HG03095 (cell line): ENCODE measurements around the gene AREG.
A peak's percentile ranks its signal among the peaks of the same experiment; 100 is the strongest.
"Not testable (repeated sequence)": the region's sequence is repeated elsewhere in the genome, so short reads cannot be mapped to it uniquely, and the experiment has no call there.

Experiments
- ATAC-seq: cut with Tn5 transposase; IDR thresholded peaks from one replicate; pipeline ENCODE4 v1.9.1; 2021; ENCODE audit warnings: moderate library complexity; ENCODE audit not compliant: unreplicated experiment

Gene AREG

GRCh38 chr4:74444891-74445642, at the start of gene AREG:
Gene AREG (plus strand): TSS chr4:74445136. CDS start chr4:74445346, 210 bp downstream.
- peak; percentile 88 for ATAC-seq

- no peak for ATAC-seq
Measured at GRCh38 chr4:74395633-74396032, 49.3 kb upstream of the AREG start.

- ATAC-seq: no peak
Measured at GRCh38 chr4:74397748-74398426, 47.0 kb upstream of the AREG start.

DNA sequence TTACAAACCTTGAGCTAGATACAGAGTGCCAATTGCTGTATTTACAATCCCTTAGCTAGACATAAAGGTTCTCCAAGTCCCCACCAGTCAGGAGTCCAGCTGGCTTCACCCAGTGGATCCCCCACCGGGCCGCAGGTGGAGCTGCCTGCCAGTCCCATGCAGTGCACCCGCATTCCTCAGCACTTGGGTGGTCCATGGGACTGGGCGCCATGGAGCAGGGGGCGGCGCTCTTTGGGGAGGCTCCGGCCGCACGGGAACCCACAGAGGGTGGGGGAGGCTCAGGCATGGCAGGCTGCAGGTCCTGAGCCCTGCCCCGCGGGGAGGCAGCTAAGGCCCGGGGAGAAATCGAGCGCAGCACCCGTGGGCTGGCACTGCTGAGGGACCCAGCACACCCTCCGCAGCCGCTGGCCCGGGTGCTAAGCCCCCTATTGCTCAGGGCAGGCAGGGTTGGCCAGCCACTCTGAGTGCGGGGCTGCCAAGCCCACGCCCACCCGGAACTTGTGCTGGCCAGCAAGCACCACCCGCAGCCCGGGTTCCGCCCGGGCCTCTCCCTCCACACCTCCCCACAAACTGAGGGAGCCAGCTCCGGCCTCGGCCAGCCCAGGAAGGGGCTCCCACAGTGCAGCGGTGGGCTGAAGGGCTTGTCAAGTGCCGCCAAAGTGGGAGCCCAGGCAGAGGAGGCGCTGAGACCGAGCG, 45.9 kb upstream of the AREG start:
- ATAC-seq: not testable (repeated sequence)

DNA sequence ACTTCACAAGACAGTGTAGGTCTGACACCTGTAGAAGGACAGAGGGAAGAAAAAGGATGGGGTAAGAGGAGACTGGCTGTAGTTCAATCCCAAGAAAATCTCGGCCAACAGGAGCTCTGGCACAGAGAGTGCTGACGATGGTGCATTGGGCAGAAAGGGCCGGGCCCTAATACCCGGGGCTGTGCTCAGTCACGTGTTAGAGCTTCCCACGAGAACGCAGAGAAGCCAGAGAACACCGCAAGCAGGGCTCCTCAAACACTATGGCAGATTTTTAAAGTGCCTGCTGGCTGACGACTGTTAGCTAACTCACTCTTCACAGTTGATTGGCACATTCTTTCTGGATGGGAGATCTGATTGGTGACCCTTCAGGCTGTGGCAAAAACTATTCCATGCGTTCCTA, 44.5 kb upstream of the AREG start:
- no peak for ATAC-seq

DNA sequence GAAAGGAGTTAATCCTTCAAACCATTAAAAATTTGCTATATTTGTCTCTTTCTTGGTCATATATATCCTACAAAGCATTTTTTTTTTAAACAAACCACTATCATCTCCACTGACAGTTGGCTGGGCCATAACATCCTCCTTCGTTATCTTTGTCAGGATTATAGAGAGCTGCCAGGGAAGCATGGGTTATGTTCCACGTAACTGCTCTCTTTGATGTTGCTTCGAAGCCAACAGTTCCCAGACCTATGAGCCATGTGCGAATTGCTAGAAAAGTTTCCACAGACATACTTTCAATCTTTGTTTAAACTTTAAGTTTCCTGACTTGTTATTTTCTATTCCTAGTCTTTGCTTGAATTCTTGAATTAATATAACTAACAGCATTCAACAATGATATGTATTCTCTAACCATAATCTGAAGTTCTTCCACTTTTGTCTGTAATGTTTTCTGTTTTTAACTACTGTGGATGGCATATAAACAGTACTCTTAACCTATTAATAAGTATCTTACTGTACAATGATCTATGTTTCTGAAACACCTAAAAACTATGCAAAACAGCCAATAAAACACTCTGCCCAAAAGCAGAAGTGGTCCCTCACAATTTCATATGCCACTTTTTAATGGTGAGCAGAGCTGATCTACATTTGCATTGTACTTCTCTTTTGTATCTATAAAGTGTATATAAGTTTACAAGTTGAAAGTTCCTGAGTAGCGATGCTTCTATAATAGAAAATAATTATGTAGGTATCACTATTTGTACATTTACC, 42.1 kb upstream of the AREG start:
- ATAC-seq: peak; percentile 93

DNA sequence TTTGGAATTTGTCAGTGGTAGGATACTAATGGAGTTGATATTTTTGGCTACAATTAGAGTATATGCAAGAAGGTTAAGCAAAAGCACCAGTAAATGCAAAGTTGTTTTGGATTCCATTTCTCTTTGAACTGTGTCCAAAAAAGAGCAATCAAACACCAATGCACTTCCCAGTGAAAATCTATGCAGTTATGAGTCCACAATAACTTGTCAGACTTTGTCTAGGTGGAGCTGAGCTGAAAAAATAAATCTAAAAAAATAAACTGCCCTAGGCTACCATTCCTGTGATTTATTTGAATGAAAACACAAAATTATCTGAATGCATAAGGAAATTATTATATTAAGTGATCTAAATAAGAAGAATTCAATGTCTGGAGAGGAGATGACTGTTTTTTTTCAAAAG, 37.0 kb upstream of the AREG start:
- ATAC-seq: no peak

- no peak for ATAC-seq
Measured at GRCh38 chr4:74408639-74409038, 36.3 kb upstream of the AREG start.

GRCh38 chr4:74410272-74410671, 34.7 kb upstream of the AREG start:
- no peak for ATAC-seq

GRCh38 chr4:74412225-74412624, 32.7 kb upstream of the AREG start:
- no peak for ATAC-seq

- ATAC-seq: no peak
Measured at GRCh38 chr4:74413265-74413664, 31.7 kb upstream of the AREG start.

GRCh38 chr4:74414149-74414809, 30.7 kb upstream of the AREG start:
- no peak for ATAC-seq

DNA sequence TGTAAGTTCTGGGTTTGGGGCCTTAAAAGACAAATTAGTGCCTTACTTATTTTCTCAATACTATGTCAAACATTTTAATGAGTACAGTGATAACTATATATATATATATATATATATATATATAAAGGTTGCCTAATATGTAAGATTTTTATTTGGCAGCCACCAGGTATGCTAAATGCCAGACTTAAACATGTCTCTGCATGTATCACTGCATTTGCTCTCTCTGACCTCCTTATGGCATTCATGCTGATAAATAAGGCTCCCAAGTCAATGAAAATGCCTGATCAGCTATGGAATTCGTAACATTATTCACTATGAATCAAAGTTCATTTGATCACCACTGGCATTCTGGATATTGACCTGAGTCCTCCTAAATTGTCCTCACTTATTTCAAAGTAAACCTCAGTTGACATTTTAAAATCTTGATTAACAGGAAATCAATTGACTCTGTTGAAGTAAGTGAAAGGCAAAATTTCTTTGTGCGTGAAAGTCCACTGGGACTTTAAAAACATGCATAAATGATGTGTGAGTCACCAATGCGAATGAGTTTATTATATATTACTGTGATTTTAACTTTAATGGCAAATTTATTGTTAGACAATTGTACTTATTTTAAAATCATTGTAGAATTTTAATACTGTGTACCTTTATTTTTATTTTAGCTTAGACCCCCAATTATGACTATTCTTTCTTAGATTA, 29.2 kb upstream of the AREG start:
- ATAC-seq: no peak

DNA sequence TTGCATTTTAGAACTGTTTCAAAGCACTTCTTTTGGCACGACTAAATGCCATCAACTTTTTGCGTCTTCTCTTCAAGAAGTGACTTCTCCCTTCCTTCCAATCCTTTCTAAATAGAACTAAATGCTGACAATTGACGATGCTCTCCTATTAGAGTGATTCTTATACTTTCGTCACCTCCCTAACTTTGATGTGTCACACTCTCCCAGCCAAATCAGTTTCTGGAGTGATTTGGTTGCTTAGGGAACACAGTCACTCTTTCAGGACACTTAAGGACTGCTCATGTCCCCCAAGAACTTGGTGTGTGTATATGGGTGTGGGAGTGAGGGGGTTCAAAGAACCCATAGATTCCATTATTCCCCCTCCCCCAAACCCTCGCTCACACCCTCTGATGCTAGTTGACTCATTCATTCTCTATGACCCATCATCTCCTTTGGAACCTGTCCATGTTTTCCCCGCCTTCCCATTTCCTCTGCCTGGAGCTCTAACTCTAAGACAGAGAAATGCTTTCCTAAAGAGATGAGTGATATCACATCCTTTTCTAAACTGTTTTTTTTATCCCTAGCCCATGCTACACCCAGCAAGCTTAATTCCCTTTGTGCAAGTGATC, 26.8 kb upstream of the AREG start:
- ATAC-seq: no peak

GRCh38 chr4:74420863-74421262, 24.1 kb upstream of the AREG start:
- ATAC-seq: no peak

- ATAC-seq: no peak
Measured at GRCh38 chr4:74423104-74423503, 21.8 kb upstream of the AREG start.

GRCh38 chr4:74424111-74424510, 20.8 kb upstream of the AREG start:
- no peak for ATAC-seq

- no peak for ATAC-seq
Measured at GRCh38 chr4:74426101-74426500, 18.8 kb upstream of the AREG start.

DNA sequence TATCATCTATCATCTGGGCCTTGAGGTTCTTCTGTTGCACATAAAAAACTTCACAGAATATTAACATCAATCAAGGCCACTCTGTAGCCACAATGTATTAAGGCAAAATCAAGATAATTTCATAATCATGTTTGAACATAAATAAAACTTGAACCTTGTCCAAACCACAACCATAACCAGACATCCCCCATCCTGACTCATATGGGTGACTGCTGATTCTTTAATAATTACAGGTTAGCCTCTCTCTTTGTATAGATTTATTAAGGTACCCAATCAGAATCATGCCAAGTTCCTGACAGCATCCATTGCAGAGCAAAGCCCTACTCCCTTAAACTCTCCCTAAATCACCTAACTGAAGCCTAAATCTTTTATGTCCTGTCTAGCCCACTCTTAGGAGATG, 16.7 kb upstream of the AREG start:
- no peak for ATAC-seq
